Measurements from ENCODE around the gene NACC2.

- TF ChIP-seq POLR2A (IDR thresholded peaks at IDR 0.05; ENCODE audit: low read depth, low read length): no peak
- no peak for TF ChIP-seq CEBPZ (IDR thresholded peaks at IDR 0.05; ENCODE audit: low read depth, low read length)
- TF ChIP-seq MYC (IDR thresholded peaks at IDR 0.05; ENCODE audit: insufficient read depth, insufficient read length, insufficient replicate concordance, low read length, severe bottlenecking): no peak
- TF ChIP-seq POLR2AphosphoS2 (IDR thresholded peaks at IDR 0.05; ENCODE audit: low read depth, low read length): no peak
- TF ChIP-seq GABPA (IDR thresholded peaks at IDR 0.05; ENCODE audit: low read depth): no peak
- TF ChIP-seq EP300 (IDR thresholded peaks at IDR 0.05; ENCODE audit: borderline replicate concordance in 1 of 2, control insufficient read depth in 1 of 2, low read depth in 2 of 2, low read length in 2 of 2): no peak
- no peak for TF ChIP-seq FOXM1 (IDR thresholded peaks at IDR 0.05; ENCODE audit: low read depth, low read length)
- no peak for TF ChIP-seq RAD21 (IDR thresholded peaks at IDR 0.05; ENCODE audit: insufficient read depth, low read depth, low read length)
- TF ChIP-seq EZH2 (IDR thresholded peaks at IDR 0.05; ENCODE audit: borderline replicate concordance, control insufficient read depth, low read depth, low read length): no peak
- no peak for TF ChIP-seq FOXK2 (IDR thresholded peaks at IDR 0.05)
- TF ChIP-seq SUPT20H (IDR thresholded peaks at IDR 0.05; ENCODE audit: borderline replicate concordance, control insufficient read depth, low read depth, low read length): no peak
- no peak for TF ChIP-seq ZNF274 (IDR thresholded peaks at IDR 0.05; ENCODE audit: insufficient read depth, insufficient read length)
Measured at GRCh38 chr9:136137321-136138265, 42.5 kb upstream of the NACC2 start.

Measured in GM12878 (cell line).